ENCODE results near the gene MAPKAPK3. TPM values are rescaled to one million over a fixed set of nuclear protein-coding genes. Genes with fewer than 3 reads are reported as not detected.

MAPKAPK3 gene
- total RNA-seq, 2 donors from 2014 or later: 23.6 to 29.3 TPM

DNA sequence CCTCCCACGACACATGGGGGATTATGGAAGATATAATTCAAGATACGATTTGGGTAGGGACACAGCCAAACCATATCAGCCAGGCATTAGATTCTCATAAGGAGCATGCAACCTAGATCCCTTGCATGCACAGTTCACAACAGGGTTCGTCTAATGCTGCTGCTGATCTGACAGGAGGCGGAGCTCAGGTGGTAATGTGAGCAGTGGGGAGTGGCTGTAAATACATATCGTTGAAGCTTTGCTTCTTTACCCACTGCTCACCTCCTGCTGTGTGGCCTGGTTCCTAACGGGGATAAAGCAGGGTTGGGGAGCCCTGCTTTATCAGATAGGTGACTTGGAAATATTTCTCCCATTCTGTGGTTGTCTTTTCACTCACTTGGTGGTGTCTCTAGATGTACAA, 72.6 kb downstream of the MAPKAPK3 start:
- WGBS, 2 donors: 34 to 56% methylated on average over 6 of the region's 6 CpGs
- H3K4me1 ChIP-seq: no peaks in the 10 kb centered on the region

DNA sequence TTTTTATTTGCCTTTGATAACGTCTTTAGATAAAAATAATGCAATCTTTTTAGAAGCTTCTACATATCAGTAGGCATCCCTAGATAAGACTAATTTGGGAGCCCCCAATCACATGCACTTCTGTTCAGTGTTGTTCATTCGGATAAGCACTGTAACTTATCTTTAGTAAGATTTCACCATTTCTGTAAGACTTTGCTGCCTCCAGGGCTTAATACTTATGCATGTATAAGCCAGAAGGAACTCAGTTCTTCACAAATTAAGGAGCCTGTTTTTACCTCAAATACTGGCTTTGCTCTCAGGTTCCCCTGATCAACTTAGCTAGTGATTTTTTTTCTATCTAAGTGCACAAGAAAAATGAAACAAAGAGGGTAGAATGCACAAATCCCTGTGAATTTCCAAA, 78.1 kb downstream of the MAPKAPK3 start:
- no peaks in the 10 kb centered on the region for H3K4me1 ChIP-seq
- no peaks in the 10 kb centered on the region for H3K36me3 ChIP-seq (replicated peaks in 1 of 2; ENCODE audit: insufficient read depth in 1 of 2, low read depth in 2 of 2)
- intact Hi-C loops (cut with DNase I): no loop called here
- WGBS, 2 donors: 48 to 77% methylated on average over 2 of the region's 2 CpGs
- peaks cover 0 to 10% (median 0%) of the 10 kb centered on the region in 3 donors for H3K9me3 ChIP-seq
- H3K27me3 ChIP-seq: no peaks in the 10 kb centered on the region
- no peak overlapping the region for H3K27ac ChIP-seq
- DNase-seq: no peak
- no peak for ATAC-seq
- no peak for TF ChIP-seq POLR2A (IDR thresholded peaks at IDR 0.05)
- no peak overlapping the region for H3K4me3 ChIP-seq

More for the DNA sequence above, 72.6 kb downstream of the MAPKAPK3 start:
- ATAC-seq (no peak), DNase-seq (no peak)
- intact Hi-C loops (cut with DNase I): no loop called here
- Histone ChIP-seq H3K9me3 (no peaks in the 10 kb centered on the region), H3K27me3 (no peaks in the 10 kb centered on the region), H3K36me3 (replicated peaks in 1 of 2; ENCODE audit: insufficient read depth in 1 of 2, low read depth in 2 of 2) (no peaks in the 10 kb centered on the region), H3K27ac (no peak overlapping the region), H3K4me3 (no peak overlapping the region)
- TF ChIP-seq POLR2A (IDR thresholded peaks at IDR 0.05): no peak

DNA sequence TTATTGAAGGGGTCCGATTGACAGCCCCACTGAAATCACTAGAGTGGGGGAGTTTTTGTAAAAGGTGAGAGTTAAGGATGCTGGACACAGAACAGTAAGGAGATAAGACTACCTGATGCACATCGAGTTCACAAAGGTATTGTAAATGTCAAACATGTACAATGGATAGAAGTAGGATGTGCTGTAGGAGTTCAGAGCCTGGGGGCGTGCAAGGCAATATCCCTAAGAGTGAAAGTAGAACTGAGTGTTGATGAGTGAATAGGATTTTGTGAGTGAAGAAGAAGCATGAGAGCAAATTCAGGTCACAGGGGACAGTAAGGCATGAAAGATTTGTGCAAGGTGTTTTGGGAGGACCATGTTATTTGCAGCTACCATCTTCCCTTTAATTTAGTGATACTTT, 79.3 kb downstream of the MAPKAPK3 start:
- Histone ChIP-seq H3K4me3 (no peak overlapping the region), H3K36me3 (replicated peaks in 1 of 2; ENCODE audit: insufficient read depth in 1 of 2, low read depth in 2 of 2) (no peaks in the 10 kb centered on the region), H3K27ac (no peak overlapping the region), H3K4me1 (no peaks in the 10 kb centered on the region), H3K9me3 (peaks cover 0 to 10% (median 0%) of the 10 kb centered on the region in 3 donors), H3K27me3 (no peaks in the 10 kb centered on the region)
- ATAC-seq (no peak), DNase-seq (no peak)
- WGBS, 2 donors: 70 to 82% methylated on average over 3 of the region's 3 CpGs
- TF ChIP-seq POLR2A (IDR thresholded peaks at IDR 0.05) (no peak), CTCF (IDR thresholded peaks at IDR 0.05) (no peak)
- intact Hi-C loops (cut with DNase I): no loop called here

- Histone ChIP-seq H3K27ac (no peak overlapping the region), H3K9me3 (peaks cover 0 to 10% (median 0%) of the 10 kb centered on the region in 3 donors), H3K4me1 (no peaks in the 10 kb centered on the region), H3K36me3 (replicated peaks in 1 of 2; ENCODE audit: insufficient read depth in 1 of 2, low read depth in 2 of 2) (no peaks in the 10 kb centered on the region), H3K4me3 (no peak overlapping the region), H3K27me3 (no peaks in the 10 kb centered on the region)
- intact Hi-C loops (cut with DNase I): no loop called here
- no peak for ATAC-seq
- no peak for DNase-seq
- WGBS, 2 donors: 81 to 93% methylated on average over 2 of the region's 2 CpGs
- TF ChIP-seq POLR2A (IDR thresholded peaks at IDR 0.05) (no peak), CTCF (IDR thresholded peaks at IDR 0.05) (no peak)
These were observed 81.3 kb downstream of the MAPKAPK3 start for GRCh38 chr3:50698269-50698668.

Small RNA genes lying within 50 kb of the gene (microRNA-seq; reads per million reads assigned to microRNA genes)
- gene MIR4787 (ENCODE audit: borderline number of aligned reads in 2 of 2, borderline replicate concordance in 2 of 2): 1.4 to 2.2 reads per million in 2 donors

Small RNA genes lying within 50 kb of the gene (small RNA-seq; reads per million reads assigned to genes)
- gene MIR4787 (not detected), gene PPIAP69 (not detected)

Other genes starting within 250 kb of the MAPKAPK3 start
- gene CACNA2D2, start 113.5 kb upstream of the MAPKAPK3 start, total RNA-seq: 1 to 10 TPM; 1.3 TPM
- 10 to 100 TPM in 1 of 2 donors, 1 to 10 TPM in 1; 6.3 to 11.4 TPM for gene C3orf18, start 49.4 kb upstream of the MAPKAPK3 start, total RNA-seq
- 1 to 10 TPM; 6.7 to 9.6 TPM for gene HEMK1, start 47.6 kb upstream of the MAPKAPK3 start, total RNA-seq
- 10 to 100 TPM in 1 of 2 donors, 1 to 10 TPM in 1; 4.9 to 19.8 TPM for gene CISH, start 5.4 kb upstream of the MAPKAPK3 start, total RNA-seq
- gene DOCK3, start 57.8 kb downstream of the MAPKAPK3 start, total RNA-seq: under 1 TPM in 1 of 2 donors, not detected in 1; 0.52 TPM

All from body of pancreas (tissue), 4 donors.